B cell (primary cell): ENCODE measurements around the gene FKBP1B. TPM values are rescaled to one million over a fixed set of nuclear protein-coding genes. Genes with fewer than 3 reads are reported as not detected.

ENCODE experiments used
- ATAC-seq: fragments of 200-7000 bp; cut with Tn5 transposase; one replicate; pipeline ENCODE4 v1.10.0; 2021; ENCODE audit warnings: low read depth, mild to moderate bottlenecking, moderate number of reproducible peaks, moderate library complexity
- CTCF ChIA-PET: fragments of 350-600 bp; sonication (Branson Sonifier 250); formaldehyde crosslinking; loops from one replicate; lab custom pipeline; 2021; ENCODE audit warnings: antibody characterized with exemption, inconsistent platforms; lab: Charles Lee
- POLR2A ChIA-PET: fragments of 350-600 bp; sonication (Branson Sonifier 250); formaldehyde crosslinking; loops from one replicate; lab custom pipeline; 2021; ENCODE audit warnings: antibody characterized with exemption; lab: Charles Lee
- DNase-seq: peaks from one replicate; pipeline ENCODE4 v3.0.0; 2013
- H2AFZ ChIP-seq: 2 replicates; pipeline ENCODE4 v1.6.1; 2012; ENCODE audit warnings: mild to moderate bottlenecking, low read depth, low read length; ENCODE audit not compliant: insufficient read depth, poor library complexity, severe bottlenecking
- H3K27ac ChIP-seq, 2 donors: 1 replicate in 1 of 2; 2 replicates in 1 of 2; pipeline ENCODE4 v1.5.1; 2012 to 2013; ENCODE audit warnings: low read length in 2 of 2, mild to moderate bottlenecking in 2 of 2, moderate library complexity in 1 of 2
- H3K27me3 ChIP-seq, 4 experiments: fragments of 200-600 bp in 1 of 4; sonication (generic) in 1 of 4; replicated peaks in 1 of 4; 1 replicate in 2 of 4; 2 replicates in 2 of 4; pipeline versions ENCODE4 v1.6.1 to v1.7.0; 2013 to 2016; ENCODE audit warnings: low read length in 3 of 4, mild to moderate bottlenecking in 2 of 4, mixed read lengths in 1 of 4, moderate library complexity in 1 of 4; ENCODE audit not compliant: insufficient read depth in 4 of 4, control insufficient read depth in 3 of 4; ENCODE audit errors: control extremely low read depth in 1 of 4
- H3K36me3 ChIP-seq, 2 experiments: replicated peaks in 1 of 2; 1 replicate in 1 of 2; 2 replicates in 1 of 2; pipeline versions ENCODE4 v1.6.1 to v1.7.1; 2013; ENCODE audit warnings: low read length in 1 of 2; ENCODE audit not compliant: insufficient read depth in 2 of 2, control insufficient read depth in 1 of 2; ENCODE audit errors: control extremely low read depth in 1 of 2, extremely low read depth in 1 of 2
- H3K4me1 ChIP-seq, 2 donors: fragments of 200-600 bp in 1 of 2; sonication (generic) in 1 of 2; 1 replicate in 1 of 2; 2 replicates in 1 of 2; pipeline versions ENCODE4 v1.5.1 to v1.6.1; 2013 to 2017; ENCODE audit warnings: low read length in 2 of 2; ENCODE audit not compliant: control insufficient read depth in 2 of 2, insufficient read depth in 2 of 2
- H3K4me2 ChIP-seq: replicated peaks from 2 replicates; pipeline ENCODE3; 2012; ENCODE audit warnings: mild to moderate bottlenecking, low read depth, low read length; ENCODE audit not compliant: poor library complexity, severe bottlenecking
- H3K4me3 ChIP-seq, 5 experiments: fragments of 200-600 bp in 1 of 5; sonication (generic) in 1 of 5; 1 replicate in 3 of 5; 2 replicates in 2 of 5; pipeline versions ENCODE4 v1.5.1 to v1.7.0; 2011 to 2016; ENCODE audit warnings: low read length in 4 of 5, mild to moderate bottlenecking in 4 of 5, low read depth in 2 of 5, control low read depth in 1 of 5, moderate library complexity in 1 of 5; ENCODE audit not compliant: insufficient read depth in 1 of 5; ENCODE audit errors: control extremely low read depth in 1 of 5, extremely low read depth in 1 of 5
- H3K79me2 ChIP-seq: fragments of 200-600 bp; sonication (generic); one replicate; pipeline ENCODE4 v1.6.0; 2016; ENCODE audit warnings: low read length; ENCODE audit not compliant: control insufficient read depth, insufficient read depth
- H3K9ac ChIP-seq: fragments of 200-600 bp; sonication (generic); 2 replicates; pipeline ENCODE4 v1.6.1; 2017; ENCODE audit warnings: mild to moderate bottlenecking, low read length, moderate library complexity
- H3K9me3 ChIP-seq, 3 donors: one replicate each; pipeline versions ENCODE4 v1.6.1 to v1.7.1; 2013; ENCODE audit warnings: low read length in 2 of 3; ENCODE audit not compliant: control insufficient read depth in 2 of 3, insufficient read depth in 1 of 3; ENCODE audit errors: control extremely low read depth in 1 of 3
- H4K20me1 ChIP-seq: 2 replicates; pipeline ENCODE4 v1.6.0; 2012; ENCODE audit warnings: mild to moderate bottlenecking, low read length; ENCODE audit not compliant: insufficient read depth, control insufficient read depth, poor library complexity, severe bottlenecking
- H3K27ac Mint-ChIP-seq: one replicate; pipeline ENCODE4 v1.8.0; 2021; ENCODE audit warnings: mixed read lengths
- H3K27me3 Mint-ChIP-seq: one replicate; pipeline ENCODE4 v1.8.0; 2021; ENCODE audit warnings: mixed read lengths
- H3K4me1 Mint-ChIP-seq: one replicate; pipeline ENCODE4 v1.8.0; 2021; ENCODE audit warnings: mixed read lengths
- H3K4me3 Mint-ChIP-seq: one replicate; pipeline ENCODE4 v1.8.0; 2021; ENCODE audit warnings: mixed read lengths
- H3K9me3 Mint-ChIP-seq: one replicate; pipeline ENCODE4 v1.8.0; 2022; ENCODE audit warnings: mixed read lengths; ENCODE audit not compliant: insufficient read depth
- EZH2 ChIP-seq: IDR thresholded peaks from 2 replicates; pipeline ENCODE4 v1.6.1; 2012; ENCODE audit warnings: borderline replicate concordance, low read depth, mild to moderate bottlenecking, moderate library complexity, low read length; ENCODE audit not compliant: insufficient read depth, poor library complexity, severe bottlenecking
- WGBS: methylation state at CpG from one replicate; pipeline ENCODE4 v1.1.5; 2013; ENCODE audit warnings: missing lambda C conversion rate; ENCODE audit not compliant: insufficient coverage; 5-methylcytosine and 5-hydroxymethylcytosine counted together
- intact Hi-C: fragments of 100-400 bp; cut with micrococcal nuclease; formaldehyde crosslinking; loops from one replicate; pipeline ENCODE4 v1.10.0; 2022
- polyA plus RNA-seq: library from polyadenylated mRNA; depleted of rRNA; stranded (reverse); fragments of >200 nt; gene quantifications from 2 replicates; pipeline ENCODE4 v1.2.3, GENCODE V29; 2012
- total RNA-seq, 2 donors: library from RNA; stranded (reverse); fragments of 120-200 nt in 1 of 2; gene quantifications; 1 replicate in 1 of 2; 2 replicates in 1 of 2; pipeline versions ENCODE4 v1.2.3 to v1.2.4, GENCODE V29; 2013 to 2022
- TF ChIP-seq, protein P1 (sequence below): fragments of 200-600 bp; IDR thresholded peaks from one replicate; pipeline ENCODE4 v1.8.0; 2022; ENCODE audit warnings: antibody characterized with exemption, mild to moderate bottlenecking

The FKBP1B gene
- total and polyA plus RNA-seq, 2 donors (not counting 1 experiment from before 2014, with no cell fraction given), result 0.85 to 3.8 TPM

DNA sequence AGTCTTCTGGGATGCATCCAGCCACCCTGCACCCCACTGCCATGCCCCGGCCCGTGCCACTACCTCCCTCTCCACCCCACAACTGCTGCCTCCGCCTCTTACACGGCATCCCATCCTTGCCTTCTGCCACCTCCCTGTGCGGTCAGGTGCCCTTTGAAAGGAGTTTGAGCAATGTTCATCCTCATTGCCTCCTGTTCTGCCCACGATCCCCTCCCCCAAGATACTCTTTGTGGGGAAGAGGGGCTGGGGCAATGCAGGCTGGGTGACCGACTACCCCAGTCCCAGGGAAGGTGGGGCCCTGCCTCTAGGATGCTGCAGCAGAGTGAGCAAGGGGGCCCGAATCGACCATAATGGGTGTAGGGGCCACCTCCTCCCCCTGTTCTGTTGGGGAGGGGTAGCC, 31.3 kb upstream of the FKBP1B start:
- intact Hi-C loops, result no loop called here
- H3K4me3 Mint-ChIP-seq, result no peak overlapping the region

DNA sequence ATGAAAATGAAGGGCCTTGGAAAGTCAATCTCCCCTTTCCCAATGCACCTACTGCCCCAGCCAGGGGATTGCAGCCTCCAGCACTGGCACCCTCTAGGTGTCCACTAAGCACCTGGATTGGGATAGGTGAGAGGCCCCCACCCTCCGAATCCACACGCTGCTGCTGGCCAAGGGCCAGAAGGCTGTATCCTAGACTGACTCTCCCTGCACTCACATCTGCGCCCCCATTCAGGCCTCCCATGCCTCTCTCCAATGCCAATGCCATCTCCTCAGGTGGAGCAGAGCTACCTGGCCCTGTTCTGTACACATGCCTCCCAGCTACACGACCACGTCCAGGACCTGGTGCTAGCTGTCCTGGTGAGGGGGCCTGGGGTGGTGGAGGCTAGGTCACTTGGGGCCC, 29.8 kb upstream of the FKBP1B start:
- Histone ChIP-seq H3K4me2 (no peak overlapping the region), H3K36me3 (peaks cover 2 to 11% of the 10 kb centered on the region in 2 experiments), H3K9ac (no peak overlapping the region), H2AFZ (no peak overlapping the region), H3K27ac (no peak overlapping the region), H3K79me2 (no peaks in the 10 kb centered on the region), H4K20me1 (no peaks in the 10 kb centered on the region), H3K4me3 (no peak overlapping the region), H3K9me3 (no peaks in the 10 kb centered on the region), H3K4me1 (no peaks in the 10 kb centered on the region), H3K27me3 (no peaks in the 10 kb centered on the region)
- WGBS, result 100% methylated on average over 2 of the region's 5 CpGs
- H3K27me3 Mint-ChIP-seq, result no peaks in the 10 kb centered on the region
- no peaks in the 10 kb centered on the region for H3K4me1 Mint-ChIP-seq
- no peak overlapping the region for H3K4me3 Mint-ChIP-seq
- H3K9me3 Mint-ChIP-seq, result no peaks in the 10 kb centered on the region
- POLR2A ChIA-PET, result no interaction called here
- DNase-seq (no peak), ATAC-seq (no peak)
- H3K27ac Mint-ChIP-seq, result no peak overlapping the region
- CTCF ChIA-PET, result interaction anchor here (0.9 kb wide), 1 partner anchor 65 kb away, joined by 3 read pairs; the partner anchor contains the start of gene TP53I3
- TF ChIP-seq, protein P1, sequence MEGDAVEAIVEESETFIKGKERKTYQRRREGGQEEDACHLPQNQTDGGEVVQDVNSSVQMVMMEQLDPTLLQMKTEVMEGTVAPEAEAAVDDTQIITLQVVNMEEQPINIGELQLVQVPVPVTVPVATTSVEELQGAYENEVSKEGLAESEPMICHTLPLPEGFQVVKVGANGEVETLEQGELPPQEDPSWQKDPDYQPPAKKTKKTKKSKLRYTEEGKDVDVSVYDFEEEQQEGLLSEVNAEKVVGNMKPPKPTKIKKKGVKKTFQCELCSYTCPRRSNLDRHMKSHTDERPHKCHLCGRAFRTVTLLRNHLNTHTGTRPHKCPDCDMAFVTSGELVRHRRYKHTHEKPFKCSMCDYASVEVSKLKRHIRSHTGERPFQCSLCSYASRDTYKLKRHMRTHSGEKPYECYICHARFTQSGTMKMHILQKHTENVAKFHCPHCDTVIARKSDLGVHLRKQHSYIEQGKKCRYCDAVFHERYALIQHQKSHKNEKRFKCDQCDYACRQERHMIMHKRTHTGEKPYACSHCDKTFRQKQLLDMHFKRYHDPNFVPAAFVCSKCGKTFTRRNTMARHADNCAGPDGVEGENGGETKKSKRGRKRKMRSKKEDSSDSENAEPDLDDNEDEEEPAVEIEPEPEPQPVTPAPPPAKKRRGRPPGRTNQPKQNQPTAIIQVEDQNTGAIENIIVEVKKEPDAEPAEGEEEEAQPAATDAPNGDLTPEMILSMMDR, result no peak
- no peak for TF ChIP-seq EZH2
- intact Hi-C loops, result no loop called here

More for the DNA sequence above, 31.3 kb upstream of the FKBP1B start:
- Histone ChIP-seq H3K4me3 (no peak overlapping the region), H3K27me3 (no peaks in the 10 kb centered on the region), H4K20me1 (no peaks in the 10 kb centered on the region), H3K36me3 (peaks cover 2 to 7% of the 10 kb centered on the region in 2 experiments), H3K4me2 (no peak overlapping the region), H3K27ac (no peak overlapping the region), H3K79me2 (no peaks in the 10 kb centered on the region), H3K9ac (no peak overlapping the region), H3K4me1 (no peaks in the 10 kb centered on the region), H3K9me3 (no peaks in the 10 kb centered on the region), H2AFZ (no peak overlapping the region)
- ChIA-PET CTCF (no interaction called here), POLR2A (no interaction called here)
- DNase-seq (no peak), ATAC-seq (no peak)
- TF ChIP-seq, protein P1, result no peak
- no peak for TF ChIP-seq EZH2
- no peaks in the 10 kb centered on the region for H3K9me3 Mint-ChIP-seq
- 94% methylated on average over 5 of the region's 9 CpGs for WGBS
- H3K27me3 Mint-ChIP-seq, result peaks cover 4% of the 10 kb centered on the region
- H3K4me1 Mint-ChIP-seq, result no peaks in the 10 kb centered on the region
- H3K27ac Mint-ChIP-seq, result no peak overlapping the region
